ENCODE measurements around the gene IL12RB1.

Gene IL12RB1

GRCh38 chr19:18120127-18120526, 33.4 kb upstream of the IL12RB1 start:
- DNase-seq (ENCODE audit: low spot score), result no peak
- TF ChIP-seq CTCF (conservative IDR thresholded peaks at IDR 0.05; ENCODE audit: low read depth), result no peak
- ChIA-PET POLR2A (ENCODE audit: low non-redundant PET) (no interaction called here), CTCF (interaction anchor here (0.6 kb wide), 1 partner anchor 208 kb away, joined by 4 read pairs; no protein-coding TSS in a partner anchor)
- peak overlapping the region; percentile 60 for H3K27ac ChIP-seq

GRCh38 chr19:18119717-18120105, 33.0 kb upstream of the IL12RB1 start:
- H3K27ac ChIP-seq, result peak overlapping the region; percentile 60
- no peak for DNase-seq (ENCODE audit: low spot score)
- POLR2A ChIA-PET (ENCODE audit: low non-redundant PET), result no interaction called here
- TF ChIP-seq CTCF (conservative IDR thresholded peaks at IDR 0.05; ENCODE audit: low read depth), result no peak
- CTCF ChIA-PET, result interaction anchor here (0.6 kb wide), 1 partner anchor 209 kb away, joined by 4 read pairs; no protein-coding TSS in a partner anchor

GRCh38 chr19:18119013-18119716, 32.4 kb upstream of the IL12RB1 start:
- CTCF ChIA-PET, result interaction anchor here (0.6 to 0.9 kb wide), 2 partner anchors 58 to 209 kb away, joined by 3 to 4 read pairs; no protein-coding TSS in a partner anchor
- POLR2A ChIA-PET (ENCODE audit: low non-redundant PET), result no interaction called here
- peak overlapping the region; percentile 60 for H3K27ac ChIP-seq
- DNase-seq (ENCODE audit: low spot score), result no peak
- TF ChIP-seq CTCF (conservative IDR thresholded peaks at IDR 0.05; ENCODE audit: low read depth), result no peak

GRCh38 chr19:18118420-18119012, 31.8 kb upstream of the IL12RB1 start:
- H3K27ac ChIP-seq, result peak overlapping the region; percentile 60
- no peak for TF ChIP-seq CTCF (conservative IDR thresholded peaks at IDR 0.05; ENCODE audit: low read depth)
- DNase-seq (ENCODE audit: low spot score), result no peak
- POLR2A ChIA-PET (ENCODE audit: low non-redundant PET), result no interaction called here
- CTCF ChIA-PET, result interaction anchor here (0.9 to 1.0 kb wide), 2 partner anchors 58 to 78 kb away, joined by 3 read pairs; no protein-coding TSS in a partner anchor

- DNase-seq (ENCODE audit: low spot score), result peak; percentile 89
- ChIA-PET POLR2A (ENCODE audit: low non-redundant PET) (no interaction called here), CTCF (interaction anchor here (1.0 kb wide), 1 partner anchor 78 kb away, joined by 3 read pairs; no protein-coding TSS in a partner anchor)
- H3K27ac ChIP-seq, result peak overlapping the region; percentile 60
- TF ChIP-seq CTCF (conservative IDR thresholded peaks at IDR 0.05; ENCODE audit: low read depth), result no peak
Observed at GRCh38 chr19:18117692-18118378, 31.1 kb upstream of the IL12RB1 start.

- ChIA-PET POLR2A (ENCODE audit: low non-redundant PET) (no interaction called here), CTCF (no interaction called here)
- TF ChIP-seq CTCF (conservative IDR thresholded peaks at IDR 0.05; ENCODE audit: low read depth), result no peak
- no peak for DNase-seq (ENCODE audit: low spot score)
- H3K27ac ChIP-seq, result peak overlapping the region; percentile 60
Observed at GRCh38 chr19:18117364-18117691, 30.6 kb upstream of the IL12RB1 start.

Measured in RWPE1 (cell line).